Loucy (cell line): ENCODE results near the gene CCR6.

Source experiments
- CTCF ChIP-seq: fragments of 200-600 bp; sonication (generic); conservative IDR thresholded peaks from 2 replicates; pipeline ENCODE4 v1.5.1; 2014; ENCODE audit warnings: mild to moderate bottlenecking, antibody characterized with exemption, low read length
- EZH2phosphoT487 ChIP-seq: fragments of 200-600 bp; IDR thresholded peaks from 2 replicates; pipeline ENCODE4 v1.6.1; 2018; ENCODE audit warnings: antibody characterized with exemption, mild to moderate bottlenecking, moderate library complexity, borderline replicate concordance

GRCh38 chr6:167104388-167104787, 18.5 kb upstream of the CCR6 start:
- TF ChIP-seq CTCF, result no peak
- TF ChIP-seq EZH2phosphoT487, result no peak
